GM21515 (cell line): ENCODE data around the gene CLNK.
"Not testable (repeated sequence)": the region's sequence is repeated elsewhere in the genome, so short reads cannot be mapped to it uniquely, and the experiment has no call there.

ENCODE experiments used
- ATAC-seq: cut with Tn5 transposase; IDR thresholded peaks from one replicate; pipeline ENCODE4 v1.9.1; 2021; ENCODE audit not compliant: unreplicated experiment

CLNK gene

GRCh38 chr4:10614926-10615325, 69.6 kb downstream of the CLNK start:
- not testable (repeated sequence) for ATAC-seq

GRCh38 chr4:10613926-10614478, 70.6 kb downstream of the CLNK start:
- ATAC-seq = no peak

- no peak for ATAC-seq
Observed at GRCh38 chr4:10612476-10612875, 72.1 kb downstream of the CLNK start.

- no peak for ATAC-seq
Observed at GRCh38 chr4:10611673-10612072, 72.9 kb downstream of the CLNK start.

- no peak for ATAC-seq
Observed at GRCh38 chr4:10608501-10609219, 75.9 kb downstream of the CLNK start.

GRCh38 chr4:10607206-10607605, 77.4 kb downstream of the CLNK start:
- no peak for ATAC-seq

- no peak for ATAC-seq
Observed at GRCh38 chr4:10606483-10607155, 77.9 kb downstream of the CLNK start.

- ATAC-seq = no peak
Observed at GRCh38 chr4:10605746-10606482, 78.7 kb downstream of the CLNK start.

GRCh38 chr4:10605031-10605430, 79.5 kb downstream of the CLNK start:
- no peak for ATAC-seq

GRCh38 chr4:10599574-10599973, 85.0 kb downstream of the CLNK start:
- no peak for ATAC-seq

- ATAC-seq = no peak
Observed at GRCh38 chr4:10598829-10599228, 85.7 kb downstream of the CLNK start.

GRCh38 chr4:10596586-10597290, 87.8 kb downstream of the CLNK start:
- no peak for ATAC-seq

GRCh38 chr4:10593130-10593529, 91.4 kb downstream of the CLNK start:
- ATAC-seq = no peak

GRCh38 chr4:10590896-10591295, 93.7 kb downstream of the CLNK start:
- no peak for ATAC-seq

- ATAC-seq = no peak
Observed at GRCh38 chr4:10589799-10590198, 94.8 kb downstream of the CLNK start.

GRCh38 chr4:10589321-10589720, 95.2 kb downstream of the CLNK start:
- no peak for ATAC-seq

- ATAC-seq = no peak
Observed at GRCh38 chr4:10587697-10588096, 96.9 kb downstream of the CLNK start.

GRCh38 chr4:10587296-10587695, 97.3 kb downstream of the CLNK start:
- no peak for ATAC-seq

GRCh38 chr4:10584042-10584441, 100.5 kb downstream of the CLNK start:
- ATAC-seq = peak; percentile 51

- ATAC-seq = no peak
Observed at GRCh38 chr4:10582951-10583350, 101.6 kb downstream of the CLNK start.

- peak; percentile 37 for ATAC-seq
Observed at GRCh38 chr4:10582059-10582686, 102.4 kb downstream of the CLNK start.
